COR-L47 (cell line): ENCODE data around the gene AGPAT3.
"Not testable (repeated sequence)": the region's sequence is repeated elsewhere in the genome, so short reads cannot be mapped to it uniquely, and the experiment has no call there.

ENCODE experiments used
- DNase-seq: peaks from one replicate; lab custom pipeline; 2025; lab: John Stamatoyannopoulos, UW

Gene AGPAT3

GRCh38 chr21:43864962-43865539, at the start of gene AGPAT3:
Gene AGPAT3 (plus strand): TSS chr21:43865223. CDS start chr21:43959682, 94,459 bp downstream.
- peak; percentile 38 for DNase-seq

GRCh38 chr21:43815991-43816390, 49.0 kb upstream of the AGPAT3 start:
- DNase-seq: no peak

GRCh38 chr21:43816611-43817071, 48.4 kb upstream of the AGPAT3 start:
- DNase-seq: no peak

GRCh38 chr21:43817157-43818086, 47.6 kb upstream of the AGPAT3 start:
- DNase-seq: no peak

GRCh38 chr21:43818685-43819084, 46.3 kb upstream of the AGPAT3 start:
- no peak for DNase-seq

- DNase-seq: no peak
These were observed 45.3 kb upstream of the AGPAT3 start for GRCh38 chr21:43819511-43820405.

- no peak for DNase-seq
These were observed 44.6 kb upstream of the AGPAT3 start for GRCh38 chr21:43820466-43820865.

- DNase-seq: not testable (repeated sequence)
These were observed 42.9 kb upstream of the AGPAT3 start for GRCh38 chr21:43822166-43822565.

GRCh38 chr21:43822741-43823140, 42.3 kb upstream of the AGPAT3 start:
- not testable (repeated sequence) for DNase-seq

GRCh38 chr21:43824333-43825241, 40.4 kb upstream of the AGPAT3 start:
- no peak for DNase-seq

- no peak for DNase-seq
These were observed 39.6 kb upstream of the AGPAT3 start for GRCh38 chr21:43825242-43825935.

- DNase-seq: no peak
These were observed 38.9 kb upstream of the AGPAT3 start for GRCh38 chr21:43825936-43826622.

GRCh38 chr21:43826623-43826974, 38.4 kb upstream of the AGPAT3 start:
- no peak for DNase-seq

GRCh38 chr21:43827015-43827611, 37.9 kb upstream of the AGPAT3 start:
- no peak for DNase-seq

GRCh38 chr21:43829161-43829560, 35.9 kb upstream of the AGPAT3 start:
- no peak for DNase-seq

GRCh38 chr21:43829575-43830119, 35.4 kb upstream of the AGPAT3 start:
- no peak for DNase-seq

- no peak for DNase-seq
These were observed 32.9 kb upstream of the AGPAT3 start for GRCh38 chr21:43832158-43832550.

GRCh38 chr21:43832648-43833047, 32.4 kb upstream of the AGPAT3 start:
- no peak for DNase-seq
